Midbrain (tissue), 1 donor: ENCODE data around the gene PRSS56.

Experiments used
- DNase-seq: peaks from one replicate; lab custom pipeline; 2025; lab: John Stamatoyannopoulos, UW

PRSS56 gene

DNA sequence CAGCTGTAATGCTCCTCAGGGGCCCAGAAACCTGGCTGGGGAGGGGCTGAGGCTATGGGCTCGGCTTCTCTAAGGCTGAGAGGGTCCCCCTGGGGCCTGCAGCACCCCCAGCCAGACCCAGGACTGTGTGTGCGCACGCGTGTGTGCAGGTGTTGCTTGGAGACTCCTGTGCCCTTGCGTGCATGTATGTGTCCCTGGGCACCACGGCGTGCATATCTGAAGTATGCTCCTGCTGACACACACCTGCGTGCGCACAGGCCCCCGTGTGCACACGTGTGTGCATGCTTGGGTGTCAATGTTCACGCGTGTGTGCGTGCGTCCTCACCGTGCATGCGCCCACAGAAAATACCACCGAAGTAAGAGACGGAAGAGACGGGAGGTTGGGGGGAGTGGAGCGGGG lies 17.7 kb upstream of the PRSS56 start:
- DNase-seq = no peak

DNA sequence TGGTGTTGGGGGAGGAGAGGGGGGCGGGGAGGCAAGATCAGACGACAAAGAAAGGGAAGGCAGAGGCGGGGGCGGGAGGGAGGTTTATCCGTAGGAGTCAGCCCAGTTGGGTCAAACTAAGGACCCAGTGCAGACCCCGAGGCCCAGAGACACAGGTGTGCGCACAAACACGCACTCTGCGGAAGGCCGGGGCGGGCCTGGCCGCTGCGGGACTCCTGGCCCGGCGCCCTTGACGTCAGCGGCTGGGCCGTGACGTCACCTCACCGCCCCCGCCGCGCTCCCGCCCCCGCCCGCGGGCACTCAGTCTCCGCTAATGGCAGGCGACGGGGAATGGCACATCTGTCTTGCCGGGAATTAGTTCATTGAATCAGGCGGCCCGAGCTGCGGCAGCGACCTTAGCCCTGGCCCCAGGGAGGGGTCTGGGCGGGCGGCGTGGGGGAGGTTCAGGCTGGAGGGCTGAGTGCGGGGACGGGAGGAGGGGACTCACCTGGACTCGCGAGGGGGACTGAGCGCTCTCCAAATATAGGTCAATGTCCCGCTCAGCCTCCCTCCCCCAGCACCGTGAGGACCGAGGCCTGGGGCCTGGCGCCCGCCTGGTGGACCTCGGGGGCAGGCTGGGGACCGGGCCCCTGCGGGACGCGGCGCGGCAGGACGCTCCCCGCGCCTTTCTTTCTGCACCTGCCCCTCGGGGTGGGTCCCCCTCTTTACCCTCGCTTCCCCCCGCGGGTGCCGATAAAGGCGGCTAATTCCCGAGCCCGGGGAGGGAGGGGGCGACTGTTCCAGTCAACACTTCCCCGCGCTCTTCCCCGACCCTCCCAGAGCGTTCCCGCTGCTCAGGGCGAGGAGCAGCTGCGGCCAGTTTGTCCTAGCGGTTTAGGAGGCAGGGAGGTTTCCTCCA lies 17.0 kb upstream of the PRSS56 start:
- no peak for DNase-seq

DNA sequence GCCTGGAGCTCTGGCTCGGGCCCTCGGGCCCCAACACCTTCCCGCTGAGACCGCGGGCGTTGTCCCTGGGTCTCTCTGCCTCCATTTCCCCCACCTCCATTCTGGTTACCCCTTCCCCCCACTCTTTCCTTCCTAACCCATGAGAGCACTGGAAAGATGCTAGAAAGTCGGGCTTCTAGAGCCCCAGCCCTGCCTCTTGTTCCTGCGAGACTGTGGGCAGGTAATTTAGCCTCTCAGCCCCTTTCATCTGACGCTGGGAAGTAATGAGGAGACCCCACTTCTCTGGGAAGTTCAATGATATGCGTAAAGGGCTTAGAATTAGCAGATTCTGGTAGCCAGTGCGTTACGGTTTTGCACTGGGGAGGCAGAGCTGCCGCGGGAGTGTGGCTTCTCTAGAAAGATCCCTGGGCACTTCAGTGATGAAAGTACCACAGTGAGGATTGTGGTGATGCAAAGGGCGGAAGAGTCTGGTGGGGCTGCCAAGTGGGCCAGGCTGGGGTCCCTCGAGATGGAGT lies 16.3 kb upstream of the PRSS56 start:
- DNase-seq = no peak

DNA sequence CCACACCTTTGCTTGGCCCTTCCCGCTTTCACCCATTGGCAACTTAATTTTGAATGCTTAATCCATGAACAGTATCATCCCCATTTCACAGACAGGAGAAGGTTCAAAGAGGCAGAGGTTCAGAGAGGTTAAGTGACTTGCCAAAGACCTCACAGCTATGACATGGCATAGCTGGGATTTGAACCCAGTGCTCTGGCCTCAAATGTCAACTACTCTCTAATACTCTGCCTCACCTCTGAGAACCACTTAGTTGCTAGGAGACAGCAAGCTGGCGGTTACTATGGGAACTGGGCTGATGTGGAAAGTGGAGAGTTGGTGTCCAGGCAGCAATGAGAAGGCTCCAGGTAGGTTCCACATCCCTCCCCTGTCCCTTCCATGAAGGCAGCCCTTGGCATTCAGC lies 15.8 kb upstream of the PRSS56 start:
- no peak for DNase-seq

DNA sequence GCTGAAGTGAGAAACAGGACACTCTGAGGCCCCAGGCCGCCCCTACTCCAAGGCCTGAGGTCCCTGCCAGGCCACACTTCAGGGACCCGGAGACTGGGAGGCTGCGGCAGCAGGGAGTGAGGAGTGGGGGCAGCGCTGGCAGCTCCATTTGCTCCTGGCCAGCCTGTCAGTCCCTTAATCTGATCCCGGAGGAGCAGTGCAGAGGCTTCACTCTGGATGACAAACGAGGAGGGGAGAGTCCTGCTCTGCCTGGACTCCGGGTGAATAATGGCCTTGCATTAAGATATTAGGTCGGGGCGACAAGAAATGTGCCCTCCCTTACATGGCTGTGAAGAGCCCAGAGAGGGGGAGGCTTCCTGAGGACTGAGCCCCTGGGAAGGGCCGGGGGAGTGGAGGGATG lies 14.3 kb upstream of the PRSS56 start:
- DNase-seq = no peak

DNA sequence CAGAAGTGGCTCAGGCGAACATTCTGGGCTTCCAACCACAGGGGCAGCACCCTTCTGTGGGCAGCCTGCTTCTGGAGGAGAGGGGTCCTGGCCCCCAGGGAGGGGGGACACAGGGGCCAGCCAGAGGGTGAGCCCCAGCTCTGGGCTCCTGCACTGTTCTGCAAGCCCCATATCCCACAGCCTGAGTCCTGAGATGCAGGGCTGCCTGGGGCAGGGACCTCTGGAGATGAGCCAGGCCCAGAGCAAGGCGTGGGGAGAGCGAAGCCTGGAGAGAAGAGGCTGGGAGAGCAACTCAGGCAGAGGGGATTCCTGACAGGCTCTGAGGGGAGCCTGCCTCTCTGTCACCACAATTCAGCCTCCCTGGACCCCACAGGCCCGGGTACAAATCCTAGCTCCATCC lies 13.5 kb upstream of the PRSS56 start:
- DNase-seq = no peak

GRCh38 chr2:232508251-232508650 lies 11.9 kb upstream of the PRSS56 start:
- DNase-seq = no peak

DNA sequence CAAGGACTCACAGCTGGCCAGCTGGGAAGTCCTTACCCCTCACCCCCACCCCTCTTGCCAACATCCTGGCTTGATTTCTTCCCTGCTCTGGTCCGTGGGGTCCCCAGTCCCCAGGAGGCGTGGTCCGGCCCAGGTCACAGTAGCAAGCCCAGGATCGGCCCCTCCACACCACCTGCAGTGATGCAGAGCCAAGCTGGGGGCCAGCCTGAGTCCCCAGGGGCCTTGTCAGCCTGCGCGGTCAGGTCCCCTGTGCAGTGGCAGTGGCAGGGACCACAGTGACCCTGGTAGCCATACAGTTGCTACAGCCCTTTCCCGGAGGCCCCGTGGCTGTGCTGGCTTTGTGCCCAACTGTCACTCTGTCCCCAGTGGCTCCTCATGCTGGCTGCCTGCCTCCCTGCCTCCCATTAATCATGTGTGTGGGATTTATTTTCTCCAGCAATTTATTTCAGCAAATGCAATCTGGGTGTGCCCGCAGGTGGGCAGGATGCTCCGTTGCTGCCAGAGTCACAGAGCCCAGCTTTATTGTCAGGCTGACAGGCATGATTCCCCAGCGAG lies 8.8 kb upstream of the PRSS56 start:
- no peak for DNase-seq

- DNase-seq = no peak
These were observed 7.6 kb upstream of the PRSS56 start for GRCh38 chr2:232512602-232513001.

DNA sequence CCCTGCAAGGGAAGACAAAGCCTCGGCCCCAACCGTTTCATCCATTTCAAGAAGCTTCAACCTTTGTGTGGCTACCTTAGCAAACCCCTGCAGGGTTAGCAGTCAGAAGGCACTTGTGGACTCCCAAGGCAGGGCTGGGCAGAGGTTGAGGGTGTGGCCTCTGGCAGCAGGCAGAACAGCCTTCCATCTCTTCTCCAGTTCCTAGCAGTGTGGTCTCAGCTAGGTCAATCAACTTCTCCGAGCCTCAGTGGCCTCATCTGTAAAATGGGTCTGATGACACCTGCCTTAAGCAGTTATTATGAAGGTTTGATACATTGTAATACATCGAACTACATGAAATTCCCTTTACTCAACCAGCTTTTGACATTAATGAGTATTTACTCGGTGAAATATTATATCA lies 6.8 kb upstream of the PRSS56 start:
- no peak for DNase-seq

GRCh38 chr2:232515639-232516038 lies 4.5 kb upstream of the PRSS56 start:
- no peak for DNase-seq

DNA sequence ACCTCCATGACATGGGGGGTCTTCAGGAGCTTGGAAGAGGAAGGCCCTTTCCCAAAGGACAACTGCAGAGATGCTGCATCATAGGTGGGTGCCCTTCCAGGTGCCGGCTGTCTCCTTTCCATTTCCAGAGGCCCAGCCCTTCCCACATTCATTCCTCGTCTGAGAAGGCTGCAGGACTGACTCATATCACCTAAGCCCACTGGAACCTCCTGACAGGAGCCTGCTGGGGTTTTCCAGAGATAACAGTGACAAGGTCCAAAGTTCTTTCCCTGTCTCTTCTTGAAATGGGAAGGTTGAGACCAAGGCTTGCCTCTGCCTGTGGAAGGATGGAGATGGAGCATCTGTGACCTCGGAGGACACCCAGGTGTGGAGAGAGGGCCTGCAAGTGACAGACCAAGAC lies 3.6 kb upstream of the PRSS56 start:
- DNase-seq = no peak

DNA sequence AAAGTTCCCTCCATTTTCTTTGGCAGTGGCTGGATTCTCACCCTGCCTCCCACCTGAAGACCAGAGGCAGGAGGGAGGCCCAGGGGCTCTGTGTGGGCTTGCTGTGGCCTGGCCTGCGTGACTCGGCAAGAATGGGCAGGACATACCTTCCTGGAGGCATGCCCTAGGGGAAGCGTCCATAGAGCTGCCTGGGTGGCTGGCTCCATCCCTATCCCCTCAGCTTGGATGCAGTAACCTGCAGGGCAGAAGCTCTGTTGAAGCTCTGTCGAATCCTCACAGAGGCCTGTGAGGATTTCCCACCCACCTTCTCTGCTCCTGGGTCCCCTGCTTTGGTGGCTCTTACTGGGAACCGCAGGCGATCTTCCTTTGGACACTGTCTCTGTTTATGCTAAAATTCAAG lies 1.3 kb upstream of the PRSS56 start:
- DNase-seq = no peak

GRCh38 chr2:232520489-232520888 lies 301 bp downstream of the PRSS56 start:
- DNase-seq = no peak

GRCh38 chr2:232521098-232521497 lies 910 bp downstream of the PRSS56 start:
- no peak for DNase-seq

DNA sequence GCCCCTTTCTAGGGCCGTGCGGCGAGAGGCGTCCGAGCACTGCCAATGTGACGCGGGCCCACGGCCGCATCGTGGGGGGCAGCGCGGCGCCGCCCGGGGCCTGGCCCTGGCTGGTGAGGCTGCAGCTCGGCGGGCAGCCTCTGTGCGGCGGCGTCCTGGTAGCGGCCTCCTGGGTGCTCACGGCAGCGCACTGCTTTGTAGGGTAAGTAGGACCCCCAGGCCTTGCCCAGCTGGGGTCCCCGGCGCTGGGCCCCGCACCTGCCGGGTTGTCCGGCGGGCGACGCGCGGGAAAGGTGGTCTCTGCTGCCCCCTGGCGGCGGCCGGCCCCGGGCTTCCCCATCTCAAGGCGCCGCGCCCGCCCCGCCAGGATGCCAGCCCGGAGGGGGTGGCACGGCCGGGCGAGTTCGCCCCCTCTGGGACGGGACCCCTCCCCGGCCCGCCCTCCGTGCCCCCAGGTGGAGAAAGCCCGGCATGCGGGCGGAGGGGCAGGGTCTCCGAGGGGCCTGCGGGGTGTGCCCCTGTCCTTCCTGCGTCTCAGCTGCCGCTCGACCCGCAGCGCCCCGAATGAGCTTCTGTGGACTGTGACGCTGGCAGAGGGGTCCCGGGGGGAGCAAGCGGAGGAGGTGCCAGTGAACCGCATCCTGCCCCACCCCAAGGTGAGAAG lies 1.9 kb downstream of the PRSS56 start:
- peak; percentile 47 for DNase-seq

DNA sequence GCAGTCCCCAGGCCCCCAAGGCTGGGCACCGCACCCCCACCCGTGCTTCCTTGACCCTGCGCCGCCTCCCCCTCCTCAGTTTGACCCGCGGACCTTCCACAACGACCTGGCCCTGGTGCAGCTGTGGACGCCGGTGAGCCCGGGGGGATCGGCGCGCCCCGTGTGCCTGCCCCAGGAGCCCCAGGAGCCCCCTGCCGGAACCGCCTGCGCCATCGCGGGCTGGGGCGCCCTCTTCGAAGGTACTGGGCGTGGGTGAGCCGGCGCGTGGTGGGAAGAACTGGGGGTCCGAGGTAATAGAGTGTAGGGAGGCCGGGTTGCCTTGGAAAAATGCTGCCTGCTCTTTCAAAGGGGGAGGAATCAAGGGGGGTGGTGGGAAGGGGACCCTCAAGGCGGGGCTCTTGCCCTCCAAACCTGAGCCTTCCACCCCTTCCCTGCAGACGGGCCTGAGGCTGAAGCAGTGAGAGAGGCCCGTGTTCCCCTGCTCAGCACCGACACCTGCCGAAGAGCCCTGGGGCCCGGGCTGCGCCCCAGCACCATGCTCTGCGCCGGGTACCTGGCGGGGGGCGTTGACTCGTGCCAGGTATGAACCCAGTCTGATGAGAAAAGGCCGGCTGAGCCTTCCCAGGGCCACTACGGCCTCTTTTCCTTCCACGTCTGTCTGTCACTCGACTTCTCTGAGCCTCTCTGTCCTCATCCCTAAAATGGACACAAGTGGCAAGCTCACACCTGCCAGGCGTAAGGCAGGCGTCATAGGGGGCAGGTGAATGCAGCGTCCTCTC lies 2.6 kb downstream of the PRSS56 start:
- no peak for DNase-seq

GRCh38 chr2:232523402-232523681 lies 3.2 kb downstream of the PRSS56 start:
- DNase-seq = no peak

GRCh38 chr2:232523682-232524597 lies 3.8 kb downstream of the PRSS56 start:
- DNase-seq = peak; percentile 25

GRCh38 chr2:232524771-232525170 lies 4.6 kb downstream of the PRSS56 start:
- no peak for DNase-seq

DNA sequence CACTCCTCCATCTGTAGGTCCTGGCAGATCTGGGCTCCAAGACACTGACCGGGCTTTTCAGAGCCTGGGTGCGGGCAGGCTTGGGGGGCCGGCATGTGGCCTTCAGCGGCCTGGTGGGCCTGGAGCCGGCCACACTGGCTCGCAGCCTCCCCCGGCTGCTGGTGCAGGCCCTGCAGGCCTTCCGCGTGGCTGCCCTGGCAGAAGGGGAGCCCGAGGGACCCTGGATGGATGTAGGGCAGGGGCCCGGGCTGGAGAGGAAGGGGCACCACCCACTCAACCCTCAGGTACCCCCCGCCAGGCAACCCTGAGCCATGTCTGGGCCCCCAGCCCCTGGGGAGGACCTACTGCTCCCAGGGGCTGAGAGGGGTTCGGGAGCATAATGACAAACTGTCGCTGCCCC lies 5.0 kb downstream of the PRSS56 start:
- no peak for DNase-seq
